GM18511 (cell line): ENCODE measurements around the gene MRPL46.

Source experiments
- ATAC-seq: cut with Tn5 transposase; IDR thresholded peaks from one replicate; pipeline ENCODE4 v1.9.1; 2021; ENCODE audit warnings: mild to moderate bottlenecking, moderate library complexity; ENCODE audit not compliant: unreplicated experiment

Gene MRPL46

GRCh38 chr15:88467073-88467934 is at the start of gene MRPL46, which contains the start of gene MRPS11:
Gene MRPL46 (minus strand): TSS chr15:88467388. CDS start chr15:88467377, 11 bp downstream.
Gene MRPS11 (plus strand): TSS chr15:88467708. CDS start chr15:88467718, 10 bp downstream.
- ATAC-seq, result peak; percentile 92

GRCh38 chr15:88513195-88513594 is 46.0 kb upstream of the MRPL46 start:
- ATAC-seq, result no peak

- no peak for ATAC-seq
Measured at GRCh38 chr15:88512601-88513000, 45.4 kb upstream of the MRPL46 start.

GRCh38 chr15:88512078-88512477 is 44.9 kb upstream of the MRPL46 start:
- no peak for ATAC-seq

GRCh38 chr15:88511161-88511560 is 44.0 kb upstream of the MRPL46 start:
- ATAC-seq, result no peak

- ATAC-seq, result no peak
Measured at GRCh38 chr15:88509964-88510363, 42.8 kb upstream of the MRPL46 start.

GRCh38 chr15:88509321-88509720 is 42.1 kb upstream of the MRPL46 start:
- no peak for ATAC-seq

GRCh38 chr15:88506628-88507027 is 39.4 kb upstream of the MRPL46 start:
- no peak for ATAC-seq

GRCh38 chr15:88505721-88506120 is 38.5 kb upstream of the MRPL46 start:
- ATAC-seq, result no peak

- no peak for ATAC-seq
Measured at GRCh38 chr15:88504445-88504844, 37.3 kb upstream of the MRPL46 start.

- no peak for ATAC-seq
Measured at GRCh38 chr15:88498996-88499395, 31.8 kb upstream of the MRPL46 start.

- ATAC-seq, result no peak
Measured at GRCh38 chr15:88497109-88497765, 30.0 kb upstream of the MRPL46 start.

GRCh38 chr15:88493844-88494243 is 26.7 kb upstream of the MRPL46 start:
- ATAC-seq, result no peak

GRCh38 chr15:88491158-88491557 is 24.0 kb upstream of the MRPL46 start:
- ATAC-seq, result no peak

- no peak for ATAC-seq
Measured at GRCh38 chr15:88490036-88490435, 22.8 kb upstream of the MRPL46 start.

- ATAC-seq, result no peak
Measured at GRCh38 chr15:88489321-88489720, 22.1 kb upstream of the MRPL46 start.

- no peak for ATAC-seq
Measured at GRCh38 chr15:88487796-88488523, 20.8 kb upstream of the MRPL46 start.

GRCh38 chr15:88487178-88487795 is 20.1 kb upstream of the MRPL46 start:
- ATAC-seq, result no peak

GRCh38 chr15:88484682-88485331 is 17.6 kb upstream of the MRPL46 start:
- ATAC-seq, result no peak

GRCh38 chr15:88482263-88482662 is 15.1 kb upstream of the MRPL46 start:
- no peak for ATAC-seq
